Hepatocyte (in vitro differentiated cells): ENCODE measurements around the gene ELAC1.

Source experiments
- CTCF ChIP-seq: fragments of 200-600 bp; sonication (generic); IDR thresholded peaks from 2 replicates; pipeline ENCODE4 v1.5.1; 2016; ENCODE audit warnings: antibody characterized with exemption, mild to moderate bottlenecking; ENCODE audit not compliant: poor library complexity
- EZH2 ChIP-seq: fragments of 200-600 bp; sonication (generic); IDR thresholded peaks from 2 replicates; pipeline ENCODE4 v1.6.1; 2016; ENCODE audit warnings: antibody characterized with exemption, mild to moderate bottlenecking, borderline replicate concordance
- EZH2phosphoT487 ChIP-seq: fragments of 200-600 bp; sonication (generic); IDR thresholded peaks from one replicate; pipeline ENCODE4 v1.6.1; 2018; ENCODE audit warnings: antibody characterized with exemption, mild to moderate bottlenecking, low read depth, moderate library complexity; ENCODE audit not compliant: unreplicated experiment, severe bottlenecking

- TF ChIP-seq CTCF, result no peak
- no peak for TF ChIP-seq EZH2
- TF ChIP-seq EZH2phosphoT487, result no peak
These were observed 11.7 kb upstream of the ELAC1 start for GRCh38 chr18:50956116-50956515.
